22Rv1 (cell line): ENCODE data around the gene IL17REL.

Experiments used
- H3K27ac ChIP-seq: fragments of 450-650 bp; 2 replicates; pipeline ENCODE4 v1.5.1; 2017
- ZFX ChIP-seq: fragments of 450-650 bp; IDR thresholded peaks from 2 replicates; pipeline ENCODE4 v1.6.1; 2017; ENCODE audit warnings: antibody characterized with exemption, borderline replicate concordance
- TF ChIP-seq, protein P1 (sequence below): fragments of 450-650 bp; IDR thresholded peaks from 2 replicates; pipeline ENCODE4 v1.5.1; 2017; ENCODE audit warnings: mild to moderate bottlenecking

The IL17REL gene

DNA sequence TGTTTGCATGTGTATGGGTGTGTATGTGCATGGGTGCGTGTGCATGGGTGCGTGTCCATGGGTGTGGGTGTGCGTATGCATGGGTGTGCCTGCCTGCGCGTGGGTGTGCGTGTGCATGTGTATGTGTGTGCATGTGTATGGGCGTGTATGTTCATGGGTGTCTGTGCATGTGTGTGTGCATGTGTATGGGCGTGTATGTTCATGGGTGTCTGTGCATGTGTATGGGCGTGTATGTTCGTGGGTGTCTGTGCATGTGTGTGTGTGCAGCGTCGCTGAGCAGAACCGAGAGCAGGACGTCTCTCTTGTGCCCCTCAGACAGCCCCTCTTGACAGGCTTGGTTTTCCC lies 13.9 kb downstream of the IL17REL start:
- H3K27ac ChIP-seq, result 0 out of 2 replicates have a peak overlapping the region, but pooled peaks have one; percentile 26
- no peak for TF ChIP-seq ZFX
- TF ChIP-seq, protein P1, sequence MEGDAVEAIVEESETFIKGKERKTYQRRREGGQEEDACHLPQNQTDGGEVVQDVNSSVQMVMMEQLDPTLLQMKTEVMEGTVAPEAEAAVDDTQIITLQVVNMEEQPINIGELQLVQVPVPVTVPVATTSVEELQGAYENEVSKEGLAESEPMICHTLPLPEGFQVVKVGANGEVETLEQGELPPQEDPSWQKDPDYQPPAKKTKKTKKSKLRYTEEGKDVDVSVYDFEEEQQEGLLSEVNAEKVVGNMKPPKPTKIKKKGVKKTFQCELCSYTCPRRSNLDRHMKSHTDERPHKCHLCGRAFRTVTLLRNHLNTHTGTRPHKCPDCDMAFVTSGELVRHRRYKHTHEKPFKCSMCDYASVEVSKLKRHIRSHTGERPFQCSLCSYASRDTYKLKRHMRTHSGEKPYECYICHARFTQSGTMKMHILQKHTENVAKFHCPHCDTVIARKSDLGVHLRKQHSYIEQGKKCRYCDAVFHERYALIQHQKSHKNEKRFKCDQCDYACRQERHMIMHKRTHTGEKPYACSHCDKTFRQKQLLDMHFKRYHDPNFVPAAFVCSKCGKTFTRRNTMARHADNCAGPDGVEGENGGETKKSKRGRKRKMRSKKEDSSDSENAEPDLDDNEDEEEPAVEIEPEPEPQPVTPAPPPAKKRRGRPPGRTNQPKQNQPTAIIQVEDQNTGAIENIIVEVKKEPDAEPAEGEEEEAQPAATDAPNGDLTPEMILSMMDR, result no peak

DNA sequence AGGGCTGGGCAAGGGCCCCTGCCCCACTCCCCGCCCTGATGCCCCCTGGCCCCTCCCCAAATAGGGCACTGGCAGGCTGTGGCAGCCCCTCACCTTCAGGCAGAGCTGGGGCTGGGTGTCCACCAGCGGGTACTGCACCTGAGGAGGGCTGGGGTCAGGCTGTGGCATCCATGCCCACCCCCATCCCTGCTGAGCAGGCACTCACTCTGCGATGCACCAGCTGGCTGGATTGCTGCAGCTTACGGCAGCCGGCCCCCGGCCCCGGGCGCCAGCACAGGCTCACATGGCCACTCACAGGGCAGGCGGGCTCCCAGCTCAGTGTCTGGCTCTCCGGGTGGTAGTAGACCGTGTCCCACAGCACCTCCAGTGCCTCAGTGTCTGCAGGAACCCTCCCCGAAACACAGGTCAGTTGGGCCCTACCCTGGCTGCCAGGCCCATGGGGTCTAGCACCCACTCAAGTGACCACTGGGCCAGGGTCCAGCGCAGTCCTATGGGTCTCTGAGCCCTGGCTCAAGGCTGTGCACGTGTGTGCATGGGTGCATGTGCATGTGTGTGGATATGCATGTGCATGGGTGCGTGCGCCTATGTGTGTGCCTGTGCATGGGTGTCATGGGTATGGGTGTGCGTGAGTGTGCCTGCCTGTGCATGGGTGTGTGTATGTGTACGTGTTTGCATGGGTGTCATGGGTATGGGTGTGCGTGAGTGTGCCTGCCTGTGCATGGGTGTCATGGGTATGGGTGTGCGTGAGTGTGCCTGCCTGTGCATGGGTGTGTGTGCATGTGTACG lies 14.4 kb downstream of the IL17REL start:
- TF ChIP-seq ZFX, result no peak
- TF ChIP-seq, protein P1, result no peak
- H3K27ac ChIP-seq, result peak overlapping the region; percentile 40

DNA sequence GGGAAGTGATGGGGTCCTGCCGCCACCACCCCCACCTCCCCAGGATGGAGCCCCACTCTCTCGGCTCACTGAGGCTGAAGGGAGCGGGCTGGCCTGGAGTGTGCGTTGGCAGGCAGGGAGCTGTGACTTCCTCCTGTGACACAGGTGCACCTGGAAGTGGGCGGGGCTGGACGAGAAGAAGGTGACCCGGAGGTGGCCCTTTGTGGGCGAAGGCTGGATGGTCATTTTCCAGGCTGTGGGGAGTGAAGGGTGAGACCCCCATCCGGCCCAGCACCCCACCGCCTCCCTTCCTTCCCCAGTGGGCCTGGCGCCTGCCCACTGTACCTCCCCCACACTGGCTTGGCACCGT lies 15.3 kb downstream of the IL17REL start:
- no peak for TF ChIP-seq ZFX
- TF ChIP-seq, protein P1, result no peak
- peak overlapping the region; percentile 40 for H3K27ac ChIP-seq

DNA sequence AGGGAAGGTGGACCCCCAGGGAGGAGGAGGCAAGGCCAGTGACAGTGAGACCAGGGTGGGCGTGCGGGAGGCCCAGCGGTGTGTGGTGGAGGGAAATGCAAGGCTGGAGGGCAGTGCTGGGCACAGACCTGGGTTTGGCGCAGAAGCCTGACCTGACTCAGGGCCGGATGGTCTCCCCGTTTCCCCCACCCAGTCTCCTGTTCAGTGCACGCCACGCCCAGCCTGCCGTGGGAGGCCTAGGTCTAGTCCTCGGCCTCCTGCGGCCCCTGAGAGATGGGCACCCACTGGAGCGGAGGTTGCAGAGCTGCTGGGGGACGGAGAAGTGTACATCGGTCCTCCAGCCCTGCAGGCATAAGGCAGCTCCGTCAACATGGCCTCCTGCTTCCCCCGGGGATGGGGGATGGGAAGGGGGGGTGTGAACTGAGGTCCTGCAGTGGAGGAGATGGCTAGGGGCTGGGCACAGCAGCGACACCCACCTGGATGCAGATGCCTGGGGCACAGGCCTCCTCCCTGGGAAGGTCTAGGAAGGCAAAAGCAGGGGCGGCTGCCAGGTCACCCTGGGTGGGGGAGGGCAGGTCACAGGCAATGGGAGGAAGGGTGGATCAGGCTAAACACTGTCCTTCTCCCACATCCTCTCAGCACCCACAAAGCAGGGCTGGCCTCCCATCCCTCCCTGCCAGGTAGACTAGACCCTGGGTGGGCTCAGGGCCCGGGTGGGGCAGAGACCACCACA lies 15.9 kb downstream of the IL17REL start:
- no peak for TF ChIP-seq ZFX
- TF ChIP-seq, protein P1, result no peak
- H3K27ac ChIP-seq, result peak overlapping the region; percentile 40

DNA sequence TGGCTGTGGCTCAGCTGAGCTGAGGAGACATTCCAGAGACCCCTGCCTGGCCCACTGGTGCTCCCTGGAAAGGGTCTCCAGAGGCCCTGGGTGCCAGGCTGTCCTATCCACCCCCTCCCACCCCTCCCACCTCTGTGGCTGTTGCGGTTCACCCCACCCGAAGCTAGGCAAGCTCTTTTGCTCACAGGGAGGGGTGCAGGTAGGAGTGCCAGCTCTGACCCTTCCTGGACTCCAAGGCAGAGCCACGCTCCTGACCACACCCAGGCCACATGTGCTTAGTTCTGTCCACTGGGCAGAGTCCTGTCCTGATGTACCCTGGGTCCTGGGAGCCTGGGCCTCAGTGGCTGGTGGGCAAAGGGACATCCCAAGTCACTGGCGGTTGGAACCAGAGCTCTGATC lies 16.4 kb downstream of the IL17REL start:
- H3K27ac ChIP-seq, result no peak overlapping the region
- TF ChIP-seq, protein P1, result no peak
- no peak for TF ChIP-seq ZFX

DNA sequence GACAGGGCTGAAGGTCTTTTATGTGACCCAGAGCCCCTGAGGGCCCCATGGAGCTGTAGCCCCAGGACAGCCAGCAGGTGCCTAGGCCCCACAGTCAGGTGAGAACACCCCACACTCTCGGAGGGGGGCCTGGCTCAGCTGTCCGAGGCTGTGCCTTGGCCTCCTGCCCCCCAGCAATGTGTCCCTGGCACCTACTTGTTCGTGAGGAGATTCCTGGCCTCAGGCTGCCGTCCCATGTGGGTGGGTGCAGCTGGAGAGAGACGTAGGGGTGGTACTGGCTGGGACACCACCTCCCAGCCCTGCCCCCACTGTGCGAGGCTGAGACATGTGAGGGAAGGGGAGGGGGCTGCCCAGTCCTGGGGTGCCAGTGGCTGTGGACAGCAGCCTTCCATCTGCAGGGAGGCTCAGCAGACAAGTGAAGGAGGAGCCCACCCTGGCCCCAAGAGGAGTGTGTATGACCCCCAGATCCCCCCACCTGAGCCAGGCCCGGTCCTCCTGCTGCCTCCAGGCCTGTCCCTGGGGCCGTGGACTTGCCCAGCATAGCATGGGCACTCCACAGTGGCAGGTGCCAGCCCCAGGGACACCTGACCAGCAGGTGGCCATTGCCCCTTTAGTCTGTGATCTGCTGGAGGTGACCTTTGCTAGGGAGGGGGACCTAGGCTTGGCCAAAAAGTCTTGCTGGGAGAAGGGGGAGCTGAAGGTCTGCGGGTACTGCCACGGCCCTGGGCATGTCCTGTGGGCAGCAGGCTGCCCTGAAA lies 17.0 kb downstream of the IL17REL start:
- TF ChIP-seq, protein P1, result no peak
- no peak for TF ChIP-seq ZFX
- no peak overlapping the region for H3K27ac ChIP-seq

DNA sequence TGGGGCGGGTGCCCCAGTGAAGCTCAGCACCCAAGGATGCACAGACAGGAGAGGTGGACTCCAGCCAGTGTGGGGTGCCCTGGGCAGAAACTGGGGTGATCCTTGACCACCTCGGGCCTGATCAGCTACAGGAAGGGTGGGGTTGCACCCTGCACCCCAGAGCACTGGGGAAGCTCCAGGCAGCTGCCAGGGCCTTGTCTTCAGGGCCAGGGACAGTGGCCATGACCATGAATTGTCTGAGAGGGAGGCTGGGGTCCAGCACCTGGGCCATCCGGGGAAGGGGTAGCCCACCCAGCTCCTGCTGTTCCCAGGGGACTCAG lies 17.6 kb downstream of the IL17REL start:
- no peak overlapping the region for H3K27ac ChIP-seq
- TF ChIP-seq, protein P1, result no peak
- TF ChIP-seq ZFX, result no peak
